HG03196 (cell line): ENCODE results near the gene ANKRD65.
"Not testable (repeated sequence)": the region's sequence is repeated elsewhere in the genome, so short reads cannot be mapped to it uniquely, and the experiment has no call there.

ENCODE experiments used
- ATAC-seq: cut with Tn5 transposase; IDR thresholded peaks from one replicate; pipeline ENCODE4 v1.9.1; 2021; ENCODE audit not compliant: unreplicated experiment

ANKRD65 gene

DNA sequence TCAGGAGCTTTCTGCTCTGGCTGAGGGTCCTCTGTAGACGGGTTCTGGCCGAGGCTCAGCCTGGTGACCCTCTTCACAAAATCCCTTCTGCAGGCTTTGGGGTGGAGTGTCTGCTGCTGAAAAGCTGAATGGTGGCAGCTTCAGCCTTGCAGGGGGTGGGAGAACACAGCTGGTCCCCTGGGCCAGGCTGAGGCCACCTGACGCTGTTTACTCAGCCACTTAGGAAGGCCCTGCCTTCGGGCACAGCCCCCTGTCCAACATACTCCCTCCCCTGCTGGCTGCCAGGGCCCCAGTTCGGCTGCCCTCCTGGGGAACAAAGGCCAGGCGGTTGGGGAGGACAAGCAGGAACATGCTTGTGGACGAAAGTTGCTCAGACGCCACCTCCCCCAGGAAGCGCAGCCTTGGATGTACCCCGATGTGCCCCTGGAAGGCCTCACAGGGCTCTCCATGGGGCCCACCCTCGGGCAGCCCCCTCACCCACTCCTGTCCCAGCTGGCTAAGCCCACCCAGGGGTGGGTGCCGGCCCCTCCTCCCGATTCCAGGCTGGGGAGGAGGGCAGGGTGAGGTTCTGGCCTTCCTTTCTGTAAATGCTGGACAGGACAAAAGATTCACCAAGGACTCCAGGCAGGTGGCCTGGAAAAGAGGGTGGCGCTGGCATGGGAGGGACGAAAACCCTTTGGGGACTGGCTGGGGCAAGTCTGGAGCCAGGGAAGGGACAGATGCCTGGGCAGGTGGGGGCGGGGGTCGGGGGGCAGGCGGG lies at the start of gene ANKRD65:
Gene ANKRD65, minus strand, starts transcription at position 130 of the 760 bp plus-strand sequence. CDS start 271 bp downstream, outside the sequence.
- no peak for ATAC-seq

DNA sequence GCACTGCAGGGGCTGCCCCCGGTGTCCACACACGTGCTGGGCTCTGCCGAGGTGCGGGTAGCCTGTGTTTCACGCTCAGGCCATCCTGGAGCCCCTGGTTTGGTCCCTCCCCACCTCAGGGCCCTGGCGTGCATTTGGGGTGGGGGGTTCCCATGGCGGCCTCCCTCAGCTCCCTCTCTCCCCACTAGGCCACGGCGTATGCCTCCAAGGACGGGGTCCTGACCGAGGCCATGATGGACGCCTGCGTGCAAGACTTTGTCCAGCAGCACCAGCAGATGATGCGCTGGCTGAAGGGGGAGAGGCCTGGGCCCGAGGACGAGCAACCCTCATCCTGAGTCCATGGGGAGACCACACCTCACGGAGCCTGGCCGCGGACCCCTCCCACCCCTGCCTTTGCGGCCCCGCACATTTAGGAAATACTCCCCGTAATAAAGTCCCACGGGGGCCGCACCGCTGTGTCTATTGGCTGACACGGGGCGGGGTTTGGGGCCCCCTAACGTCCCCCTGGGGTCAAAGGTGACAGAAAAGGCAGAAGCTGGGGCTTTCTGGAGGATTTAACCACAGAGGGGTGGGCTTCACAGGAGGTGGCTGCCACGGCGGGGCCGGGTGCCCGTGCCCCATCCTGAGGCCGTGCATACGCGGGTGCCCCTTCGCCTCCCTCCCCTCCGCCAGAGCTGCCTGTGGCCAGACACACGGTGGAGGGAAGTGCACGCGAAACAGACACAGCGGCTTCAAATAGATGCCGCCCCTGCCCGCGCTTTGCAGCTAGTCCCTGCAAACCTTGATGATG lies 47.3 kb upstream of the ANKRD65 start:
- not testable (repeated sequence) for ATAC-seq

DNA sequence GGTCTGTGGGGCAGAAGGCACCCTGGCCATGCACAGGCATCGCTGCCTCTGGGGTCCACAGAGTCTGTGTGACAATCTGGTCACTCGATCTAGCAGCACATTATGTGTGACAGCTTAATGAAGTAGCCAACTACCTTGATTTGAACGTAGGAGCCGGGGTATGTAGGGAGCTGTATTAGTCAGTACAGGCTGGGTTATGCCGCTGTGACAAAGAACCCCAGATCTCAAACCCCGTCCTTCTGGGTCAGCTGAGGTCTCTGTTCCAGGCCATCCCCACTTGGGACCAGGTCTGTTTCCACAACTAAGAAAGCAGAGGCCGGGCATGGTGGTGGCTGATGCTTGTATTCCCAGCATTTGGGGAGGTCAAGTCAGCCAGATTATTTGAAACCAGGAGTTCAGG lies 42.2 kb upstream of the ANKRD65 start:
- ATAC-seq, result no peak

DNA sequence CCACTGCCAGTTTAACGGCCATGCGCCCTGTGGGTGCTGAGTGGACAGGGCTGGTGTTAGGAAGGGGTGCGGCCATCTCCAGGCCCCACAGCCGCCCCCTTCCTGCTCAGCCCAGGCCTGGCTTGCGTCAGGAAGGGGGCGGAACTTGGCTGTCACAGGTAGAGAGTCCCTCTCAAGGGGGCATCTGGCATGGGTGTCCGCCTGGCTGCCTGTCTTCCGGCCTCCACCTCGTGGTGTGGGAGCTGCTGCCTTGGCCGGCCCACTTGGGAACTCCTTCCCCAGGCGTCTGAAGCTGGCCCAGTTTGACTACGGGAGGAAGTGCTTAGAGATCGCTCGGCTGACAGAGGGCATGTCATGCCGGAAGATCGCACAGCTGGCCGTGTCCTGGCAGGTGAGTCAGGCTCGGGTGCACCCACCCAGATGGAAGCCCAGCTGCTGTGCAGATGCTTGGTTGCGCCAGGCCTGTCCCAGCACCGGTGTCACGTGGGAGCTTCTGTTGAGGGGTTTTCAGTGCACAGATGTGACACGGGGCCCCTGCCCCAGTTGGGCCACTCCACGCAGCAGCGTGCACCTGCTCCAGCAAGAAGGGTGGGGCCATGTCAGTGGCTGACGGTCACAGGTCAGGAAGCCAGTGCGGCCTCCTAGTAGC lies 41.4 kb upstream of the ANKRD65 start:
- no peak for ATAC-seq

DNA sequence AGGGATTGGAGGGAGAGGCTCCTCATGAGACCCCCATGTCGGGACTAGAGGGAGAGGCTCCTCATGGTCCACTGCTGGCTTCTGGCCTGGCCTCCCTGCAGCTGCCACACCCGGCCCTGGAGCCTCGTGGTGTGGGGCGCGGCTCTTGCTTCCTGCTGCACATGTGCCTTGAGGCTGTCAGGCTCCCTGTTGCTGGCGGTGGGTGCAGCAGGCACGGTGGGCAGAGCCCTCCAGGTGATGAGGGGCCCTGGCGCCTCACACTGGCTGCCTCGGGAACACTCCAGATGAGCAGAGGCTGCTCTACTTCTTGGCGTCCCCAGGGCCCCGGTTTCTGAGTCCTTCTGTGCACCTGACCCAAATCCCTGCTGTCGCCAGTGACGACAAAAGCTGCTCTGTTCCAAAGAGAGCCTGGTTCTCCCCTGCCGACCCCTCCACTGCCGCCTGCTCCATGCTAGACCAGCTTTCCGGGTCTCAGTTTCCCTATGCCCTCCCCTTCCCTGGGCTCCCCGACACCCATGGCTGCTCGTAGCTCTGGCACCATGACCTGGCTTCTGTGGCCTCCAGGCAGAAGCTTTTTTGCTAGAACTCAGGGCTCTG lies 40.7 kb upstream of the ANKRD65 start:
- ATAC-seq, result no peak

DNA sequence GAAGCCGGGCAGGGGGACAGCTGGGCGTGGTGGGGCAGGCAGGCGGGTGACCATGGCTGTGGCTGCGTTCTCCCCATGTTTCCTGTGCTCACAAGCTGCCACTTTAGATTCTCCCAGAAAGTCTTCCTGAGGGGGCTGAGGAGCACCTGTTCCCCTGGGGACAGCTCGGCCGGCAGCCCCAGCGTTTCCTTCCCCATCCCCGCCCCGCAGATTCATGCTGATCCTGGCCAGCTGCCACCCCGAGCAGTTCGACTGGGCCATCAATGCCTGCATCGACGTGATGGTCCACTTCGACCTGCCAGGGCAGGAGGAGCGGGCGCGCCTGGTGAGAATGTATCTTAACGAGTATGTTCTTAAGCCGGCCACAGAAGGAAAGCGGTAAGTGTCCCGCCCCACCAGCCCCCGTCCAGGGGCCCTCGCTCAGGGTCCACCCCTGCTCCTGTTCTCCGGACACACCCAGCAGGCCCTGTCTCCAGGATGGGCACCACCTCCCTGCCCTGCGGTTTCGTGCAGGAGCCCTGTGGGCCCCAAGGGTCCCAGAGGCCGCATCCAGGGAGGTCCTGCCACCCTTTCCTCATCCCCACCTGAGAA lies 39.6 kb upstream of the ANKRD65 start:
- ATAC-seq, result no peak

DNA sequence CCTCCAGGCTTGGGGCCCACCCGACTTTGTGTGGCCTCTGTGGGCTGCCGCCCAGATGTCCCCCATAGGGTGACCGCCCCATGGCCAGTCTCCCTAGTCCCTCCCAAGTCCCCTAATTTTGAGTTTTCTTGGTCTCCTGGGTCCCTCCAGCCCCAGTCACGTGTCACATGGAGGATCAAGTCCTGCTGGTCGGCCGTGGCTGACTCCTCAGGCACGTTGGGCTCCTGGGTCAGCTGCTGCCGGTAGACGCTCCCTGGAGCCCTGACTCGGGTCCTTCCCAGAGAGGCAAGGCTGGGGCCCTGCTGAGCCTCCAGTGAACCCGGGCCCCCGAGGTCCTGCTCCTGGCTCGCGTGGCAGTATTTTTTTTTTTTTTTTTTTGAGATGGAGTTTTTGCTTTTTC lies 38.6 kb upstream of the ANKRD65 start:
- not testable (repeated sequence) for ATAC-seq

DNA sequence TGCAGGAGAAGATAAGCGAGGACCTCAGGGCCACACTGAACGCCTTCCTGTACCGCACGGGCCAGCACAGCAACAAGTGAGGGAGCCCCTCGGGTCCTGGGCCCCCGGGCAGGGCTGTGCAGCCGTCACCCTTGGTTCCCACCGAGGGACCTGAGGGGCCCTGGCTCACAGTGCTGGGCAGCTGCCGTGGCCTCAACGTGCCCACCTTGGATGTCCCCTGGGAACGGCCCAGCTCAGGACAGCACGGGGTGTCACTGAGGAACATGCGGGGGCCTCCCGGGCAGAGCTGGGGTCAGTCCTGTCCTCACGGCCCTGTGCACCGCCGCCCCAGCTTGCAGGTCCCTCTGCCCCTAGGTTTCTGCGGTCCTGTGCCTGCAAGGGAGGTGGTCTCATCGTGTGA lies 38.1 kb upstream of the ANKRD65 start:
- not testable (repeated sequence) for ATAC-seq

DNA sequence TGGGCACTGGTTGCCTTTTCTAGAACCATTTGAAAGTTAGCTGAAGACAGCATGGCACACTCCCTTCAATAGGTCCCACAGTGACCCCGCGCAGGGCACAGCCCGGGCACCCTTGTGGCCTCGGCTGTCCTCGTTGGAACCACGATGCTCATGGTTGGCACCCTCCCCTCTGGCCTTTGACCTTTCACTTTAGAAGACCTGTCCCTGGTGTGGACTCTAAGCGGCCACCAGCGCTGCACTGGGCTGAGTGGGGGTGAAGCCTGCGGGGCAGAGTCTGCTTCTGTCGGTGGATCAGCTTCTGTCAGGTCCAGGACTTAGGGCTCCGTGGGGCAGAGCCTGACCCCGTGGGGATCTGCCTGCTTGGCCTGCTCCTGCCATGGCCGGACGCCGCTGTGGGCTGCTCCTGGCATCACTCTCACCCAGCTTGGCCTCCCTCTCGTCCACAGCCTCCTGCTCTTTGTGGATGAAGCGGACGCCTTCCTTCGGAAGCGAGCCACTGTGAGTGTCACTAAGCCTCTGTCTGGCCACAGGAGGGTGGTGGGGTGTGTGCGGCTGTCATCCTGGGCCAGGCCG lies 35.7 kb upstream of the ANKRD65 start:
- ATAC-seq, result not testable (repeated sequence)

DNA sequence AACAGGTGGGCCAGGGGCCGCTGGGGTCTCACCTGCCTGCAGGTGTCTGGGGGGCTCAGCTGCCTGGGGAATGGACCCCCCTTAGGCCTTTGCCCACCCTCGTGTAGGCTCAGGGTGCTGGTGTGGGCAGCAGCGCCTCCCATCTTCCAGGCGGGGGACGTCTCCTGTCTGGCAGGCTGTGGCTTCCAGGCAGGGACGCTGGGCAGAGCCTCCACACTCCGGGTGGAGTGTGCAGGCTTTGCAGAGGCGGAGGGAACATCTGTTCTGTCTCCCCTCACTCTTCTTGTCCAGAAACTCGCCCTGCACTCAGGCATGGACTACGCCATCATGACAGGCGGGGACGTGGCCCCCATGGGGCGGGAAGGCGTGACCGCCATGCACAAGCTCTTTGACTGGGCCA lies 34.9 kb upstream of the ANKRD65 start:
- ATAC-seq, result not testable (repeated sequence)

DNA sequence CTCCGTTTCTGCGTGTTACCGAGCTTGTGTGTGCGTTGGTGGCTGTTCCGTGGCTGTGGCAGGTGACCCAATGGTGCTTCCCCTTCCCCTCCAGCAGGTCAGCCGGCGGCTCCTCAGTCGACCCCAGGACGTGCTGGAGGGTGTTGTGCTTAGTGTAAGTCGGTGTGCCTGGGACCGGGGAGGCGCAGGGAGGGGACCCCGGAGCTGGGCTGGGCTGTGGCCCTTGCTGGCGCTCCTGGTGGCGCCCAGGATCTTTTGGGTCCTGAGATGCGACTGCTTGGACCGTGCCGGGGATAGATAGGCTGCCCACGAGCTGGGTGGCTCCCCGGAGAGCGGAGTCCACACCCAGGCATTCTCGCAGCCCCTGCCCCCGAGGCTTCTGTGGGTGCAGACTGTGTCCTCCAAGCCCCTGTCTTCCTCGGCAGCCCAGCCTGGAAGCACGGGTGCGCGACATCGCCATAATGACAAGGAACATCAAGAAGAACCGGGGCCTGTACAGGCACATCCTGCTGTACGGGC lies 34.3 kb upstream of the ANKRD65 start:
- ATAC-seq, result no peak

DNA sequence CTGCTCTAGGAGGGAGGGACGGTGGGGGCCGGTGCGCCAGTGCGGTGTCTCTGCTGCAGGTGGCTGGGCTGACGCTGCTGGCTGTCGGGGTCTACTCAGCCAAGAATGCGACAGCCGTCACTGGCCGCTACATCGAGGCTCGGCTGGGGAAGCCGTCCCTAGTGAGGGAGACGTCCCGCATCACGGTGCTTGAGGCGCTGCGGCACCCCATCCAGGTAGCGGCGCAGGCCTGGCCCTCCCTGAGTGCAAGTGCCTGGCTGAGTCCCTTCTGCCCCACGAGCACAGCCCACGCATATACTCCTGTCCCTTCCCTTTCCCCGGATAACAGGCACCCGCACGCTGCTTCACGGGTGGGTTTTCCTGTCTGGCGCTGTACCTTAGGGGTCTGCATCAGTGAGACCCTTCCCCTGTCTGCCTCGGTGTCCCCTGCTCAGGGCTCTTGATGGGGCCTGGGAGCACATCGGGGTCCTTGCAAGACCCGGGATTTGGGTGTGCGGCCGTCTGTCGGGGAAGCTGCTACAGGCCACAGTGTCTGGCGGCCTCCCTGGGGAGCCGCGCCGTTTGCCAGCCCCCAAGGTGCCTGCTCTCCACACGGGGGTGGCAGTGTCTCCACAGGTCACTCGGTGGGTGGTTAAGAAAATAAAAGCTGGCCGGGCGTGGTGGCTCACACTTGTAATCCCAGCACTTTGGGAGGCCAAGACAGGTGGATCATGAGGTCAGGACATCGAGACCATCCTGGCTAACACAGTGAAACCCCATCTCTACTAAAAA lies 33.4 kb upstream of the ANKRD65 start:
- not testable (repeated sequence) for ATAC-seq

DNA sequence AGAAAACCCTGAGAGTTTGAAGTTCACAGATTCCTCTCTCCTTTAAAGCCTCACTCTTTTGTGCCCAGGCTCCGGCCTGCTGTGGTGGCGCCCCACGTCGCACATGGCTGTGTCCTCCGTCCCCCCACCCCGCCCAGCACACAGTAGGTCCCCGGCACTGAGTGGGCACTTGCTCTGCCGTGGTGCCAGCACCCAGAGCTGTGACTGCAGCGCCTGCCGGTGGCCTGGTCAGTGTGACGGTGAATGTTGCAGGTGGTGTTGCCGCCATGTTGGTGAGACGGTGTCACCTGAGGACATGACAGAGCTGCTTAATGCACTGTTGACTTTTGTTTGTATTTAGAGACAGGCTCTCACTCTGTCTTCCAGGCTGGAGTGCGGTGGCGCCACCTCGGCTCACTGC lies 31.8 kb upstream of the ANKRD65 start:
- no peak for ATAC-seq

DNA sequence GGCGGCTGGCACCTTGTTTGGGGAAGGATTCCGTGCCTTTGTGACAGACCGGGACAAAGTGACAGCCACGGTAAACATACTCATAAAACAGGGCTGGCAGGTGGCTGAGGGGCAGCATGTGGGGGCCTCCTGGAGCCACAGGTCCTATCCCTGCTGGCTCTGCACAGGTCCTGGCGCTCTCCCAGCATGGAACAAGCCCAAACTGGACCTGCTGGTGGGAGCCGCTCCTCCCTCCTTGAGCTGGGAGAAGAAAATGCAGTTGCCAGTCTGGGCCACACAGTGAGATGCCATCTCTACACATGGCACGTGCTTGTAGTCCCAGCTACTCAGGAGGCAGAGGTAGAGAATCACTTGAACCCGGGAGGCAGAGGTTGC lies 31.3 kb upstream of the ANKRD65 start:
- not testable (repeated sequence) for ATAC-seq

DNA sequence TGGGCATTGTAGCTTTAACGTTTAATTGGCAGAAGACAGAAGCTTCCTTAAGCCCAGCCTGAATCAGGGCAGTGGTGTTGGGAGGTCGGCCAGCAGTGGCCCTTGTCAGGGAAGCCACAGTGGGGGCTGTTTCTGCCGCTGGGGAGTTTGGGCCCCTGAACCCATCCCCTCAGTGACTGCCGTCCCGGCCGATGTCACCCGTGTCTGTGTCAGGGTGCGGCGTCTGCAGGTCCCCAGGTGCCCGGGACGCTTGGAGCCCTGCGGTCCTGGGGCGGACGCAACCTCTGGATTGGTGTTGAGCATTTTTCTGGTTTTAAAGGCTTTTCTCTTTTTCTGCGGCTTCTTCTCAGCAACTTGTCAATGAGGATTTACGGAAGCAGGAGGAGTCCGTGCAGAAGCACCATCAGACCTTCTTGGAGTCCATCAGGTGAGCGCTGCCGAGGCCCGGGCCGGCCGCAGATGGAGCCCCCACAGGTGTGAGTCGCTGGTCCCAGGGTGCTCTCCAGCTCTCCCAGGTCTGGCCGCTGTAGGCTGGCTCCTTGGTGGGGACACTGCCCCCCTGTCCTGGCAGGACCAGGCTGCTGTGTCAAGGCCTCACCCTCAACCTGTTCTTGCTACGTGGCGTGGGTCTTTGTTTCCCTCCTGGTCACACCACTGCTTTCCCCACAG lies 30.8 kb upstream of the ANKRD65 start:
- no peak for ATAC-seq

DNA sequence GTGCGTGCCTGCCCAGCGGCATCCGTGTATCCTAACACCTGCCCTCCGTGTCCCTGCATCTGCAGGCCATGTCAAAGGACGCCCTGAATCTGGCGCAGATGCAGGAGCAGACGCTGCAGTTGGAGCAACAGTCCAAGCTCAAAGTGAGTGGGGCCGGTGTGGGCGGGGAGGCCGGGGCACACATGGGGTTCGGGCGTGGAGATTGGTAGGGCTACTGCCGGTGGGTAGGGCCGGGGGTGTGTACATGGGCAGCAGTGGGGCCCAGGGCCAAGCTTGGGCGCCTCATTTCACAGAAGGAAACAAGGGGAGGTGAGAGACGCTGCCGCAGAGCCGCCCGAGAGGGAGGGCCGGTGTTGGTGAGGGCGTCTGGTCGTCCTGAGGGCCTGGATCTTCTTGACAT lies 29.5 kb upstream of the ANKRD65 start:
- ATAC-seq, result not testable (repeated sequence)

DNA sequence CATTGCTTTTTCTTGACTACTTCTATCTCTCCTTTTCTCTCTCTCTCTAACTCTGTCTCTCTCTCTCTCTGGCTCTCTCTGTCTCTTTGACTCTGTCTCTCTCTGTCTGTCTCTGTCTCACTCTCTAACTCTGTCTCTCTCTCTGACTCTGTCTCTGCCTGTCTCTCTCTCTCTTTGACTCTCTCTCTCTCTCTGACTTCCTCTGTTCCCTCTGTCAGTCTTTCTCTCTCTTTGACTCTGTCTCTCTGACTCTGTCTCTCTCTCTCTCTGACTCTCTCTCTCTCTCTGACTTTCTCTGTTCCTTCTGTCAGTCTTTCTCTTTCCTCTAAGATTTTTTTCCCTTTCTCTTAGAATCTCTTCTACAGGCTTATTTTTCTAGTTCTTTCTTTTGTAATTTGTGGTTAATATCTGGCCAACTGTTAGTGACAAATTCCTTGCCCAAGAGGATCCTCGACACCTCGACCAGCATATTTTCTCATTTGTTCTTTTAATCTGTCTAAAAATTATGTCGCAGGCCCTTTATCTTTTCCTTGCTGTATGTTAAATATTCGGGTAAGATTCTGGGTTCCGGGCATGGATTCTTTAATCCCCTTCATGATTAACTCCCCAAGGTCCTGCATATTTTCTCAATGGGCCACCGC lies 28.1 kb upstream of the ANKRD65 start, which contains the start of gene ATAD3C:
Gene ATAD3C, plus strand, starts transcription at position 591 of the 641 bp plus-strand sequence. CDS start 995 bp downstream, outside the sequence.
- no peak for ATAC-seq

DNA sequence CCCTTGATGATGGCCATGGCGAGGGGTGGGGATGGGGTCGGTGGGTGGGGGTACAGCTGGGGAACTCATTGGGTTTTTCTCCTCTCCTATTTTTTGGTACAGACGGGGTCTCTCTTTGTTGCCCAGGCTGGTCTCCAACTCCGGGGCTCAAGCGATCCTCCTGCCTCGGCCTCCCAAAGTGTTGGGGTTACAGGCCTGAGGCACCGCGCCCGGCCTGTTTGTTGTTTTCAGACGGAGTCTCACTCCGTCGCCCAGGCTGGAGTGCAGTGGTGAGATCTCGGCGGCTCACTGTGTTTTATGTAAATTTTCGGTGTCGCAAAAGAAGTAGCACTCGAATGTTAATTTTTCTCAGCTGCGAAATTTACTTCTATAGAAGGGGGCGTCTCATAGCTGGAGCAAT lies 25.6 kb upstream of the ANKRD65 start:
- ATAC-seq, result not testable (repeated sequence)
